Measurements from ENCODE around the gene MED16. TPM values are rescaled to one million over a fixed set of nuclear protein-coding genes. Genes with fewer than 3 reads are reported as not detected.
A peak's percentile ranks its signal among the peaks of the same experiment; 100 is the strongest.

Gene MED16
- total and polyA plus RNA-seq, 10 of the 15 experiments (the other 5 are each of a cell fraction or from before 2014, with no cell fraction given) = 0.56 to 51.1 (median 13.6) TPM

DNA sequence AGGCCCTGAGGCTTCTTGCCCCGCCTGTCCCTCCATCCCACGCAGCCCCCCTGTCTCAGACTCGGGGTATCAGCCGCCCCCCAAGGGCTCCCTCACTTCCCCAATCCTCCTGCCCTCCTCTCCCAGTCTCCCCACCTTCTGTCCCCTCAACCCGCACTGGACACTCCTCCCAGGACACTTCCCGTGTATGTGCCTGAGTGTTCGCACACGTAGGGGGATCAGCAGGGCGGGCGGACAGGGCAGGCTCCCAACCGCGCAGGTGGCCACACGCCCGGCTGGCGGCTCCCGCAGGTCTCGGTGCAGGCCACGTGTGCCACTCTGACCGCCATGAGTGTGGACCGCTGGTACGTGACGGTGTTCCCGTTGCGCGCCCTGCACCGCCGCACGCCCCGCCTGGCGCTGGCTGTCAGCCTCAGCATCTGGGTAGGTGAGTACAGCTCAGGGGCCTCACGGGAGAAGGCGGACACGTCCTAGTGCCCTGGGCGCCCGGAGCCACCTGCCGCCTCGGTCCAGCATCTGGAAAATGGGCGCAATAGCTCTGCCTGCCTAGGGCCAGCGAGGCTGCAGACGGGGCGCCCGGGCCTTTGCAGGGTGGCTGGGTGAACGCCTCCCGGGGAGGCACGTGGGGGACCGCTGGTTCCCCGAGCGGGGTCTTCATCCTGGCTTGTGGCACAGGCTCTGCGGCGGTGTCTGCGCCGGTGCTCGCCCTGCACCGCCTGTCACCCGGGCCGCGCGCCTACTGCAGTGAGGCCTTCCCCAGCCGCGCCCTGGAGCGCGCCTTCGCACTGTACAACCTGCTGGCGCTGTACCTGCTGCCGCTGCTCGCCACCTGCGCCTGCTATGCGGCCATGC, 26.4 kb upstream of the MED16 start (continued):
- TF ChIP-seq, protein P1, sequence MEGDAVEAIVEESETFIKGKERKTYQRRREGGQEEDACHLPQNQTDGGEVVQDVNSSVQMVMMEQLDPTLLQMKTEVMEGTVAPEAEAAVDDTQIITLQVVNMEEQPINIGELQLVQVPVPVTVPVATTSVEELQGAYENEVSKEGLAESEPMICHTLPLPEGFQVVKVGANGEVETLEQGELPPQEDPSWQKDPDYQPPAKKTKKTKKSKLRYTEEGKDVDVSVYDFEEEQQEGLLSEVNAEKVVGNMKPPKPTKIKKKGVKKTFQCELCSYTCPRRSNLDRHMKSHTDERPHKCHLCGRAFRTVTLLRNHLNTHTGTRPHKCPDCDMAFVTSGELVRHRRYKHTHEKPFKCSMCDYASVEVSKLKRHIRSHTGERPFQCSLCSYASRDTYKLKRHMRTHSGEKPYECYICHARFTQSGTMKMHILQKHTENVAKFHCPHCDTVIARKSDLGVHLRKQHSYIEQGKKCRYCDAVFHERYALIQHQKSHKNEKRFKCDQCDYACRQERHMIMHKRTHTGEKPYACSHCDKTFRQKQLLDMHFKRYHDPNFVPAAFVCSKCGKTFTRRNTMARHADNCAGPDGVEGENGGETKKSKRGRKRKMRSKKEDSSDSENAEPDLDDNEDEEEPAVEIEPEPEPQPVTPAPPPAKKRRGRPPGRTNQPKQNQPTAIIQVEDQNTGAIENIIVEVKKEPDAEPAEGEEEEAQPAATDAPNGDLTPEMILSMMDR (IDR thresholded peaks at IDR 0.05 in 2 of 3, conservative IDR thresholded peaks at IDR 0.05 in 1 of 3; ENCODE audit: control insufficient read depth in 2 of 3, extremely low read depth in 1 of 3, insufficient read depth in 1 of 3, low read depth in 3 of 3, low read length in 3 of 3) = no peak
- peak; percentile 6; the same call in 1 of the 2 replicates for TF ChIP-seq SPI1 (IDR thresholded peaks at IDR 0.05; ENCODE audit: borderline replicate concordance, insufficient read depth, low read depth, low read length)
- peak; percentile 84 for TF ChIP-seq HDAC6 (IDR thresholded peaks at IDR 0.05; ENCODE audit: unreplicated experiment)
- TF ChIP-seq YY1 (IDR thresholded peaks at IDR 0.05; ENCODE audit: low read depth, low read length) = peak; percentile 20; the same call in 1 of the 2 replicates
- TF ChIP-seq LARP7 (IDR thresholded peaks at IDR 0.05) = peak; percentile 55; the same call in 1 of the 2 replicates
- TF ChIP-seq MXI1 (IDR thresholded peaks at IDR 0.05; ENCODE audit: low read depth, low read length) = peak; percentile 70
- no peak for TF ChIP-seq ETV6 (conservative IDR thresholded peaks at IDR 0.05 in 1 of 2, IDR thresholded peaks at IDR 0.05 in 1 of 2; ENCODE audit: borderline replicate concordance in 1 of 2, low read depth in 1 of 2)
- TF ChIP-seq, protein P2, sequence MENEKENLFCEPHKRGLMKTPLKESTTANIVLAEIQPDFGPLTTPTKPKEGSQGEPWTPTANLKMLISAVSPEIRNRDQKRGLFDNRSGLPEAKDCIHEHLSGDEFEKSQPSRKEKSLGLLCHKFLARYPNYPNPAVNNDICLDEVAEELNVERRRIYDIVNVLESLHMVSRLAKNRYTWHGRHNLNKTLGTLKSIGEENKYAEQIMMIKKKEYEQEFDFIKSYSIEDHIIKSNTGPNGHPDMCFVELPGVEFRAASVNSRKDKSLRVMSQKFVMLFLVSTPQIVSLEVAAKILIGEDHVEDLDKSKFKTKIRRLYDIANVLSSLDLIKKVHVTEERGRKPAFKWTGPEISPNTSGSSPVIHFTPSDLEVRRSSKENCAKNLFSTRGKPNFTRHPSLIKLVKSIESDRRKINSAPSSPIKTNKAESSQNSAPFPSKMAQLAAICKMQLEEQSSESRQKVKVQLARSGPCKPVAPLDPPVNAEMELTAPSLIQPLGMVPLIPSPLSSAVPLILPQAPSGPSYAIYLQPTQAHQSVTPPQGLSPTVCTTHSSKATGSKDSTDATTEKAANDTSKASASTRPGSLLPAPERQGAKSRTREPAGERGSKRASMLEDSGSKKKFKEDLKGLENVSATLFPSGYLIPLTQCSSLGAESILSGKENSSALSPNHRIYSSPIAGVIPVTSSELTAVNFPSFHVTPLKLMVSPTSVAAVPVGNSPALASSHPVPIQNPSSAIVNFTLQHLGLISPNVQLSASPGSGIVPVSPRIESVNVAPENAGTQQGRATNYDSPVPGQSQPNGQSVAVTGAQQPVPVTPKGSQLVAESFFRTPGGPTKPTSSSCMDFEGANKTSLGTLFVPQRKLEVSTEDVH (IDR thresholded peaks at IDR 0.05; ENCODE audit: low read depth, partially characterized antibody) = no peak
- 0 out of 2 replicates have a peak, but pooled peaks have one; percentile 58 for TF ChIP-seq HDGF (IDR thresholded peaks at IDR 0.05)
- TF ChIP-seq SMARCA5 (IDR thresholded peaks at IDR 0.05) = 0 out of 2 replicates have a peak, but pooled peaks have one; percentile 58
- no peak for TF ChIP-seq ATF7 (IDR thresholded peaks at IDR 0.05; ENCODE audit: low read depth)
- TF ChIP-seq BHLHE40 (IDR thresholded peaks at IDR 0.05; ENCODE audit: borderline replicate concordance in 1 of 2, low read depth in 2 of 2, low read length in 1 of 2) = peak; percentile 14 to 69; a peak in 2 of 4 replicates
